HCT116 (cell line): Measurements from ENCODE around the gene ATP6AP1. TPM values are rescaled to one million over a fixed set of nuclear protein-coding genes. Genes with fewer than 3 reads are reported as not detected.

Source experiments
- ATAC-seq: fragments of 200-7000 bp; cut with Tn5 transposase; 2 replicates; pipeline ENCODE4 v1.9.1; 2020; ENCODE audit warnings: mild to moderate bottlenecking, moderate library complexity
- BruUV-seq: library from RNA; stranded (reverse); fragments of 400-500 nt; replicated peaks from 2 replicates; lab custom pipeline; 2021; lab: Mats Ljungman, UMichigan
- CTCF ChIA-PET: fragments of 300-600 bp; sonication (Branson Sonifier 250); formaldehyde crosslinking; loops from one replicate; lab custom pipeline; 2021; ENCODE audit warnings: antibody characterized with exemption; lab: Charles Lee
- POLR2A ChIA-PET: fragments of 300-600, 350-600 bp; sonication (Branson Sonifier 250); formaldehyde crosslinking; loops from one replicate; lab custom pipeline; 2021; ENCODE audit warnings: antibody characterized with exemption; lab: Charles Lee
- RAD21 ChIA-PET, 2 experiments: fragments of 300-600 bp; sonication (Branson Sonifier 250); formaldehyde crosslinking; loops; one replicate each; lab custom pipeline; 2023; ENCODE audit warnings: low total read pairs in 2 of 2; ENCODE audit not compliant: uncharacterized antibody in 2 of 2, unreplicated experiment in 2 of 2, low non-redundant PET in 1 of 2; lab: Charles Lee
- DNase-seq: peaks from one replicate; pipeline ENCODE4 v3.0.0-alpha.2; 2010; ENCODE audit warnings: low read depth, low spot score
- H2AFZ ChIP-seq: fragments of 200-600 bp; shearing (Covaris generic), sonication (generic); 2 replicates; pipeline ENCODE4 v1.6.1; 2017; ENCODE audit warnings: low read depth, mixed run types, mixed read lengths, antibody characterized with exemption, low read length; ENCODE audit not compliant: poor library complexity, severe bottlenecking
- H3K27ac ChIP-seq: 2 replicates; pipeline ENCODE4 v1.5.1; 2012; ENCODE audit warnings: low read depth, low read length
- H3K27me3 ChIP-seq: fragments of 200-600 bp; sonication (generic); 2 replicates; pipeline ENCODE4 v1.6.1; 2016; ENCODE audit warnings: mixed run types, low read length, mixed read lengths; ENCODE audit not compliant: insufficient read depth
- H3K36me3 ChIP-seq, 2 experiments: fragments of 200-500 bp in 1 of 2; fragments of 200-600 bp in 1 of 2; sonication (Bioruptor generic) in 1 of 2; sonication (generic) in 1 of 2; 2 replicates each; pipeline versions ENCODE4 v1.5.1 to v1.6.1; 2014 to 2016; ENCODE audit warnings: low read length in 2 of 2, inconsistent platforms in 1 of 2, mixed read lengths in 1 of 2, mixed run types in 1 of 2; ENCODE audit not compliant: insufficient read depth in 2 of 2, control insufficient read depth in 1 of 2
- H3K4me1 ChIP-seq, 2 experiments: fragments of 200-600 bp in 1 of 2; sonication (generic) in 1 of 2; 2 replicates each; pipeline versions ENCODE4 v1.5.1 to v1.6.1; 2012 to 2017; ENCODE audit warnings: low read length in 2 of 2, inconsistent platforms in 1 of 2, mild to moderate bottlenecking in 1 of 2, mixed read lengths in 1 of 2, mixed run types in 1 of 2, moderate library complexity in 1 of 2; ENCODE audit not compliant: insufficient read depth in 2 of 2, control insufficient read depth in 1 of 2
- H3K4me2 ChIP-seq: fragments of 200-600 bp; sonication (generic); 2 replicates; pipeline ENCODE4 v1.6.1; 2017; ENCODE audit warnings: mixed run types, low read length, mixed read lengths
- H3K4me3 ChIP-seq, 2 experiments: fragments of 200-600 bp in 1 of 2; sonication (generic) in 1 of 2; replicated peaks in 1 of 2; 2 replicates each; pipeline ENCODE4 v1.5.1; 2011 to 2016; ENCODE audit warnings: low read length in 2 of 2, control low read depth in 1 of 2, low read depth in 1 of 2, mild to moderate bottlenecking in 1 of 2, mixed read lengths in 1 of 2, mixed run types in 1 of 2
- H3K79me2 ChIP-seq: fragments of 200-600 bp; sonication (generic); 2 replicates; pipeline ENCODE4 v1.6.1; 2017; ENCODE audit warnings: mild to moderate bottlenecking, mixed run types, low read length, moderate library complexity, mixed read lengths; ENCODE audit not compliant: insufficient read depth
- H3K9ac ChIP-seq: fragments of 200-600 bp; sonication (generic); 2 replicates; pipeline ENCODE4 v1.6.1; 2016; ENCODE audit warnings: low read length, mixed read lengths
- H3K9me2 ChIP-seq: fragments of 200-600 bp; sonication (generic), shearing (Covaris generic); 2 replicates; pipeline ENCODE4 v1.6.1; 2017; ENCODE audit warnings: mixed run types, mild to moderate bottlenecking, moderate library complexity; ENCODE audit not compliant: insufficient read depth
- H3K9me3 ChIP-seq, 2 experiments: fragments of 200-500 bp in 1 of 2; fragments of 200-600 bp in 1 of 2; sonication (Bioruptor generic) in 1 of 2; sonication (generic) in 1 of 2; 2 replicates each; pipeline ENCODE4 v1.6.1; 2014 to 2017; ENCODE audit warnings: low read length in 2 of 2, mixed read lengths in 2 of 2, inconsistent platforms in 1 of 2, low read depth in 1 of 2, mild to moderate bottlenecking in 1 of 2, mixed run types in 1 of 2, moderate library complexity in 1 of 2; ENCODE audit not compliant: control insufficient read depth in 1 of 2, insufficient read depth in 1 of 2
- H4K20me1 ChIP-seq: fragments of 200-600 bp; sonication (generic), shearing (Covaris generic); 2 replicates; pipeline ENCODE4 v1.6.1; 2017; ENCODE audit warnings: mixed run types, mild to moderate bottlenecking, moderate library complexity; ENCODE audit not compliant: insufficient read depth
- CBX3 ChIP-seq: IDR thresholded peaks from 2 replicates; pipeline ENCODE4 v1.6.1; 2012; ENCODE audit warnings: low read depth
- CEBPB ChIP-seq: IDR thresholded peaks from 2 replicates; pipeline ENCODE4 v1.6.1; 2012; ENCODE audit warnings: low read depth
- EGR1 ChIP-seq: IDR thresholded peaks from 2 replicates; pipeline ENCODE4 v1.6.1; 2012; ENCODE audit warnings: low read depth
- ELF1 ChIP-seq: IDR thresholded peaks from 2 replicates; pipeline ENCODE4 v1.6.1; 2012; ENCODE audit warnings: low read depth, borderline replicate concordance
- EZH2 ChIP-seq: fragments of 200-600 bp; sonication (generic); IDR thresholded peaks from 2 replicates; pipeline ENCODE4 v1.6.1; 2017; ENCODE audit warnings: antibody characterized with exemption, mixed run types
- EZH2phosphoT487 ChIP-seq: fragments of 200-600 bp; IDR thresholded peaks from 2 replicates; pipeline ENCODE4 v1.6.1; 2018; ENCODE audit warnings: antibody characterized with exemption, borderline replicate concordance
- FOSL1 ChIP-seq: IDR thresholded peaks from 2 replicates; pipeline ENCODE4 v1.6.1; 2012; ENCODE audit warnings: low read depth
- JUND ChIP-seq: IDR thresholded peaks from 2 replicates; pipeline ENCODE4 v1.6.1; 2012
- POLR2A ChIP-seq: IDR thresholded peaks from 2 replicates; pipeline ENCODE4 v1.7.0; 2011; ENCODE audit warnings: borderline replicate concordance; ENCODE audit not compliant: insufficient read depth, insufficient read length; ENCODE audit errors: extremely low read depth
- RAD21 ChIP-seq: IDR thresholded peaks from 2 replicates; pipeline ENCODE4 v1.6.1; 2012; ENCODE audit warnings: low read depth, mild to moderate bottlenecking
- SIN3A ChIP-seq: IDR thresholded peaks from 2 replicates; pipeline ENCODE4 v1.6.1; 2012; ENCODE audit warnings: low read depth
- SP1 ChIP-seq: IDR thresholded peaks from 2 replicates; pipeline ENCODE4 v1.6.1; 2012; ENCODE audit warnings: low read depth
- SRF ChIP-seq: IDR thresholded peaks from 2 replicates; pipeline ENCODE4 v1.6.1; 2012; ENCODE audit warnings: low read depth
- YY1 ChIP-seq: IDR thresholded peaks from 2 replicates; pipeline ENCODE4 v1.6.1; 2011; ENCODE audit warnings: low read length, low read depth, moderate library complexity, mild to moderate bottlenecking; ENCODE audit not compliant: insufficient replicate concordance; ENCODE audit errors: extremely low read depth
- ZNF274 ChIP-seq: fragments of 200-500 bp; sonication (Bioruptor generic); IDR thresholded peaks from 2 replicates; pipeline ENCODE4 v1.6.1; 2014; ENCODE audit warnings: mild to moderate bottlenecking, low read depth, low read length, inconsistent platforms
- intact Hi-C: fragments of 100-400 bp; cut with micrococcal nuclease; formaldehyde crosslinking; loops from 2 replicates; pipeline ENCODE4 v1.10.0; 2022
- total RNA-seq: library from RNA; stranded (reverse); gene quantifications from one replicate; pipeline ENCODE4 v1.2.1, GENCODE V29; 2021; ENCODE audit not compliant: unreplicated experiment
- TF ChIP-seq, protein P1 (sequence below): IDR thresholded peaks from 2 replicates; pipeline ENCODE4 v1.6.1; 2012
- TF ChIP-seq, protein P2 (sequence below): IDR thresholded peaks from 2 replicates; pipeline ENCODE4 v1.6.1; 2012
- TF ChIP-seq, protein P3 (sequence below), 3 experiments: fragments of 200-600 bp in 1 of 3; sonication (generic) in 1 of 3; IDR thresholded peaks in 2 of 3; conservative IDR thresholded peaks in 1 of 3; 2 replicates each; pipeline ENCODE4 v1.5.1; 2012 to 2017; ENCODE audit warnings: low read depth in 2 of 3, low read length in 2 of 3, antibody characterized with exemption in 1 of 3, borderline replicate concordance in 1 of 3, control low read depth in 1 of 3, mild to moderate bottlenecking in 1 of 3, mixed read lengths in 1 of 3, mixed run types in 1 of 3, moderate library complexity in 1 of 3; ENCODE audit not compliant: insufficient read depth in 1 of 3

The ATP6AP1 gene
- total RNA-seq, 1 experiment from 2014 or later, result 53.4 TPM

DNA sequence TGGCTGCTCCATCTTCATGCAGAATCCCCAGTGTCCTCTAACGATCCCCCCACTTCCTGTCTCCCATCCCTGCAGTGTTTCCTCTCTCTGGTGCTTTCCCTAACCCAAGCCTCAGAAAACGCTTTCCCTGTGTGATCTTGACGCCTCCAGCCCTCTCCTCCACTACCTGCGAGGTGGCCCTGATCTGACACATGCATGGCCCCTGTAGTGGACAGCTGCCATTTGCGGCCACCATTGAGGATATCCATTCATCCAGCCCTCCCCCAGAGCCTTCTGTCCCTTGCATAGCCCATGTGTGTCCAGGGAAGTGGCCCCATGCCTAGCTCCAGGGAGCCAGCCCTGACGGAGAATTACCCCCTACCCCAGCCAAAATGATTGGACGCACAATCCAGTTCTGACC lies 54.8 kb downstream of the ATP6AP1 start:
- no TSS peak for BruUV-seq
- no peak for ATAC-seq
- CTCF ChIA-PET, result no interaction called here
- no peak overlapping the region for H3K4me2 ChIP-seq
- TF ChIP-seq SIN3A (no peak), FOSL1 (no peak), POLR2A (no peak), JUND (no peak), CEBPB (no peak), EZH2phosphoT487 (no peak), RAD21 (no peak), ELF1 (no peak), EZH2 (no peak), ZNF274 (no peak), EGR1 (no peak), SP1 (no peak), CBX3 (no peak), SRF (no peak), YY1 (no peak)
- TF ChIP-seq, protein P1, sequence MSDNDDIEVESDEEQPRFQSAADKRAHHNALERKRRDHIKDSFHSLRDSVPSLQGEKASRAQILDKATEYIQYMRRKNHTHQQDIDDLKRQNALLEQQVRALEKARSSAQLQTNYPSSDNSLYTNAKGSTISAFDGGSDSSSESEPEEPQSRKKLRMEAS, result no peak
- TF ChIP-seq, protein P2, sequence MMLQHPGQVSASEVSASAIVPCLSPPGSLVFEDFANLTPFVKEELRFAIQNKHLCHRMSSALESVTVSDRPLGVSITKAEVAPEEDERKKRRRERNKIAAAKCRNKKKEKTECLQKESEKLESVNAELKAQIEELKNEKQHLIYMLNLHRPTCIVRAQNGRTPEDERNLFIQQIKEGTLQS, result no peak
- TF ChIP-seq, protein P3, sequence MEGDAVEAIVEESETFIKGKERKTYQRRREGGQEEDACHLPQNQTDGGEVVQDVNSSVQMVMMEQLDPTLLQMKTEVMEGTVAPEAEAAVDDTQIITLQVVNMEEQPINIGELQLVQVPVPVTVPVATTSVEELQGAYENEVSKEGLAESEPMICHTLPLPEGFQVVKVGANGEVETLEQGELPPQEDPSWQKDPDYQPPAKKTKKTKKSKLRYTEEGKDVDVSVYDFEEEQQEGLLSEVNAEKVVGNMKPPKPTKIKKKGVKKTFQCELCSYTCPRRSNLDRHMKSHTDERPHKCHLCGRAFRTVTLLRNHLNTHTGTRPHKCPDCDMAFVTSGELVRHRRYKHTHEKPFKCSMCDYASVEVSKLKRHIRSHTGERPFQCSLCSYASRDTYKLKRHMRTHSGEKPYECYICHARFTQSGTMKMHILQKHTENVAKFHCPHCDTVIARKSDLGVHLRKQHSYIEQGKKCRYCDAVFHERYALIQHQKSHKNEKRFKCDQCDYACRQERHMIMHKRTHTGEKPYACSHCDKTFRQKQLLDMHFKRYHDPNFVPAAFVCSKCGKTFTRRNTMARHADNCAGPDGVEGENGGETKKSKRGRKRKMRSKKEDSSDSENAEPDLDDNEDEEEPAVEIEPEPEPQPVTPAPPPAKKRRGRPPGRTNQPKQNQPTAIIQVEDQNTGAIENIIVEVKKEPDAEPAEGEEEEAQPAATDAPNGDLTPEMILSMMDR (IDR thresholded peaks at IDR 0.05 in 2 of 3, conservative IDR thresholded peaks at IDR 0.05 in 1 of 3; ENCODE audit: borderline replicate concordance in 1 of 3, insufficient read depth in 1 of 3, low read depth in 2 of 3, low read length in 2 of 3), result no peak
- no peaks in the 10 kb centered on the region for H3K9me2 ChIP-seq
- peaks cover 0 to 10% of the 10 kb centered on the region in 2 experiments; a peak in 1 of 4 replicates for H3K36me3 ChIP-seq
- no peak overlapping the region for H3K4me3 ChIP-seq
- H4K20me1 ChIP-seq, result no peaks in the 10 kb centered on the region
- H3K27me3 ChIP-seq, result no peaks in the 10 kb centered on the region
- POLR2A ChIA-PET, result no interaction called here
- peaks cover 10 to 32% of the 10 kb centered on the region in 2 experiments for H3K4me1 ChIP-seq
- peaks cover 15% of the 10 kb centered on the region for H3K79me2 ChIP-seq
- DNase-seq, result no peak
- no peaks in the 10 kb centered on the region for H3K9me3 ChIP-seq
- RAD21 ChIA-PET, result no interaction called here
- intact Hi-C loops, result no loop called here
- H2AFZ ChIP-seq, result no peak overlapping the region
- no peak overlapping the region for H3K9ac ChIP-seq
- no peak overlapping the region for H3K27ac ChIP-seq
